Mucosa of stomach (tissue), 1 donor: ENCODE data around the gene UCHL3.
"Not testable (repeated sequence)": the region's sequence is repeated elsewhere in the genome, so short reads cannot be mapped to it uniquely, and the experiment has no call there.

Source experiments
- H3K27me3 ChIP-seq: one replicate; pipeline ENCODE4 v1.7.0; 2013; ENCODE audit warnings: mild to moderate bottlenecking, low read length; ENCODE audit not compliant: control insufficient read depth, insufficient read depth
- H3K36me3 ChIP-seq: one replicate; pipeline ENCODE4 v1.7.0; 2013; ENCODE audit warnings: low read length; ENCODE audit not compliant: control insufficient read depth, insufficient read depth
- H3K4me1 ChIP-seq: one replicate; pipeline ENCODE4 v1.7.0; 2013; ENCODE audit warnings: mild to moderate bottlenecking, low read length; ENCODE audit not compliant: control insufficient read depth, insufficient read depth
- H3K4me3 ChIP-seq: one replicate; pipeline ENCODE4 v1.7.0; 2013; ENCODE audit warnings: low read length
- H3K9ac ChIP-seq: one replicate; pipeline ENCODE4 v1.7.0; 2013; ENCODE audit warnings: mild to moderate bottlenecking, low read length, moderate library complexity
- H3K9me3 ChIP-seq: one replicate; pipeline ENCODE4 v1.7.0; 2013; ENCODE audit warnings: mild to moderate bottlenecking, low read length, moderate library complexity; ENCODE audit not compliant: control insufficient read depth
- donor health status: Pancreatic carcinoma.

Gene UCHL3

GRCh38 chr13:75521956-75522355, 27.6 kb upstream of the UCHL3 start:
- no peaks in the 10 kb centered on the region for H3K27me3 ChIP-seq
- H3K36me3 ChIP-seq = no peaks in the 10 kb centered on the region
- H3K9me3 ChIP-seq = no peaks in the 10 kb centered on the region
- H3K4me1 ChIP-seq = no peaks in the 10 kb centered on the region
- H3K4me3 ChIP-seq = no peak overlapping the region
- no peak overlapping the region for H3K9ac ChIP-seq

DNA sequence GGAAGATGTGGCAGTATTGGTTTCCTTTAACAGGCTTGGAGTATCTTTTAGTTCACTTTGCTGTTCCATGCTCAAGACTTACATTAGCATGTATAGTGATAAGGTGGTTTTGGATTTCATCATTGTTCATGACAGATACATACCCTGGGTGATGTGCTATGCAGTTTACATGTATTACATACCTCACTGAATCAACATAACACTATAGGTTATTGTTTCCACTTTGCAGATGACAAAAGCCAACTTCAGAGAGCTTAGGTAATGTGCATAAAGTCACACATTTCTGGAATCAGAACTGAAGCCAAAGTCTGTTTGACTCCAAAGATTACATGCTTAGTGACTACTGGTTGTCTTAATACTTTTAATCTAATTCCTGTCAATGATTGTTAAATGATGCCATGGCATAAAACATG, 19.0 kb upstream of the UCHL3 start:
- H3K36me3 ChIP-seq = no peaks in the 10 kb centered on the region
- H3K9me3 ChIP-seq = no peaks in the 10 kb centered on the region
- H3K4me3 ChIP-seq = no peak overlapping the region

GRCh38 chr13:75533861-75534260, 15.7 kb upstream of the UCHL3 start:
- H3K9me3 ChIP-seq = no peaks in the 10 kb centered on the region
- H3K4me3 ChIP-seq = no peak overlapping the region
- H3K4me1 ChIP-seq = peaks cover 4% of the 10 kb centered on the region
- H3K27me3 ChIP-seq = no peaks in the 10 kb centered on the region
- H3K36me3 ChIP-seq = no peaks in the 10 kb centered on the region
- no peak overlapping the region for H3K9ac ChIP-seq

More for the DNA sequence above, 19.0 kb upstream of the UCHL3 start:
- Histone ChIP-seq H3K27me3 (no peaks in the 10 kb centered on the region), H3K4me1 (no peaks in the 10 kb centered on the region), H3K9ac (no peak overlapping the region)

DNA sequence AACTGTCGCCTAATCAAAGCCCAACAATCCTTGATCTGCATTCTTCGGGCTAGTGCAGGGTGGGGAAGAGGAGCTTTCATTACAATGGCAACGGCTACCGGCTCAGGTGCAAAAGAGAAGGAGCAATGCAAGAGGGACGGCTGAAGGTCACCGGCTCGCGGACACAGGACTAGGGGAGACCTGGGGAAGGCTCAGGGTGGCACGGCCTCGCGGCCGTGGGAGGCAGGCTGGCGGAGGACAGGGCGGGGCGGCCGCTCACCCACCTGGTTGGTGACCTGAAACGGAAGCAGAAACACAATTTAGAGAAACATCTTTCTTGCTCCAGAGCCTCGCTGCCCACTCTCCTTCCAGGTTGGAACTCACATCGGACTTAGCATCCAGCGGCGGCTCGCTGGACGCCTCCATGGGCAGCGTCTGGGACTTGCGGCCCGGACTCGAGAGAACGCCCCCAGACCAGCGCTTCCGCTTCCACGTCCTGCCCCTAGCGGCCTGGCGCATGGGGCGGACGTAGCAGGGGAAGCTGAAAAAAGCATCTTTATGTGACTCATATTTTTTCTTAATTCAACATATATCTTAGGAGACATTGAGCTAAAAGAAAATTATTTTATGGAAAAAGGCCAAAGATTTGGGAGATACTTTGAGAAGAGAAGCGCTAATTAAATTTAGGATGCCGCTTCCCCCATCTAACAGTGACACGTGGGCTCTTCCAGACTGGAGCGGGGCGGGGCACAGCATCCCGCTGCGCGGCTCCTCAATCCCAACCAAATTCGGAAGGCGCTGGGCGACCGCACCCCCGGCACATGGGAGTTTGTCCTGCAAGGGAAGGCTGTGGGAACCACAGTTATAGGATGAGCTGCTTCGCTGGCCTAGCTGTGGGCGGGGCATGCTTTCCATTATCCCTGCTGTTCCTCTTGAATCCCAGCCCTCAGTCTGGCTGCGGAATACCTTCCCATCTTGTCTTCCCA, 11.9 kb upstream of the UCHL3 start, which contains the start of gene COMMD6:
COMMD6 (minus strand) TSS at position 441 of the 965 bp plus-strand sequence; CDS start at position 405, 36 bp downstream.
- Histone ChIP-seq H3K36me3 (no peaks in the 10 kb centered on the region), H3K4me3 (peak within 1 kb of the TSS; percentile 93), H3K4me1 (peaks cover 4% of the 10 kb centered on the region), H3K9ac (peak within 1 kb of the TSS; percentile 84), H3K27me3 (no peaks in the 10 kb centered on the region), H3K9me3 (no peaks in the 10 kb centered on the region)

- no peaks in the 10 kb centered on the region for H3K27me3 ChIP-seq
These were observed 8.3 kb upstream of the UCHL3 start for GRCh38 chr13:75541287-75541686.

GRCh38 chr13:75541961-75542360, 7.6 kb upstream of the UCHL3 start:
- Histone ChIP-seq H3K9ac (no peak overlapping the region), H3K27me3 (no peaks in the 10 kb centered on the region), H3K4me1 (no peaks in the 10 kb centered on the region), H3K4me3 (no peak overlapping the region), H3K36me3 (no peaks in the 10 kb centered on the region), H3K9me3 (no peaks in the 10 kb centered on the region)

More at GRCh38 chr13:75541287-75541686, 8.3 kb upstream of the UCHL3 start:
- Histone ChIP-seq H3K9me3 (no peaks in the 10 kb centered on the region), H3K9ac (no peak overlapping the region), H3K4me1 (peaks cover 3% of the 10 kb centered on the region), H3K36me3 (no peaks in the 10 kb centered on the region), H3K4me3 (no peak overlapping the region)

DNA sequence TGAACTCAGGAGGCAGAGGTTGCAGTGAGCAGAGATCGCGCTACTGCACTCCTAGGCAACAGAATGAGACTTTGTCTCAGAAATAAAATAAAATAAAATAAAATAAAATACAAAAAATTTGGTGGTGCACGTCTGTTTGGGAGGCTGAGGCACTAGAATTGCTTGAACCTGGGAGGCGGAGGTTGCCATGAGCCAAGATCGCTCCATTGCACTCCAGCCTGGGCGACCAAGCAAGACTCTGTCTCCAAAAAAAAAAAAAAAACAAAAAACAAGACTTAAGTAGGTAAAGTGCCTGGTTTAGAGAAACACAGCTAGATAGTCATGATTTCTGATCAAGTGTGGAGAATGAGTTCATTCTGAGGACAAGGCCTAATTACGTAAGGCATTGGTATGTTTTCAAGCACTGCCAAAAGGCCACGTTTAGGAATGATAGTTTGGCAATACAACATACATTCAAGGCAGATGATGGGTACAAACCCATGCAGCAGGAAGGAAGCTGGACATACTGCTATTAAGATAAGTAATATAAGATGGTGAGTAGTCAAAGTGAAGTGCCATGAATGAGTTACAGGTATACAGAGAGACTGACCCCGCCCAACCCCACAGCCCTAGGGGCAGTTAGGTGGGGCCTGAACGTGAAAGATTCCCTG, 4.8 kb upstream of the UCHL3 start:
- H3K27me3 ChIP-seq = no peaks in the 10 kb centered on the region
- no peak overlapping the region for H3K4me3 ChIP-seq
- H3K4me1 ChIP-seq = peaks cover 3% of the 10 kb centered on the region
- H3K9ac ChIP-seq = no peak overlapping the region
- H3K36me3 ChIP-seq = no peaks in the 10 kb centered on the region
- H3K9me3 ChIP-seq = no peaks in the 10 kb centered on the region

DNA sequence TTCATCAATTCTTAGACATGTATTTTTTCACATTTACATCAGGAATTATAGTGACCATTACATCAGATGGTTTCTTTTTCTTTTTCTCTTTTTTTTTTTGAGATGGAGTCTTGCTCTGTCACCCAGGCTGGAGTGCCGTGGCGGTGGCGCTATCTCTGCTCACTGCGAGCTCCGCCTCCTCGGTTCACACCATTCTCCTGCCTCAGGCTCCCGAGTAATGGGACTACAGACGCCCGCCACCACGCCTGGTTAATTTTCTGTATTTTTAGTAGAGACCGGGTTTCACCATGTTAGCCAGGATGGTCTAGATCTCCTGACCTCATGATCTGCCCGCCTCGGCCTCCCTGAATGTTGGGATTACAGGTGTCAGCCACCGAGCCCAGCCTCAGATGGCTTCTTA, 4.2 kb upstream of the UCHL3 start:
- not testable (repeated sequence) for H3K4me3 ChIP-seq, H3K9me3 ChIP-seq, H3K4me1 ChIP-seq, H3K9ac ChIP-seq, H3K36me3 ChIP-seq, H3K27me3 ChIP-seq

- H3K4me3 ChIP-seq = no peak overlapping the region
- H3K27me3 ChIP-seq = no peaks in the 10 kb centered on the region
- peaks cover 3% of the 10 kb centered on the region for H3K4me1 ChIP-seq
- H3K9ac ChIP-seq = no peak overlapping the region
- no peaks in the 10 kb centered on the region for H3K9me3 ChIP-seq
- H3K36me3 ChIP-seq = no peaks in the 10 kb centered on the region
These were observed 1.7 kb upstream of the UCHL3 start for GRCh38 chr13:75547917-75548316.

DNA sequence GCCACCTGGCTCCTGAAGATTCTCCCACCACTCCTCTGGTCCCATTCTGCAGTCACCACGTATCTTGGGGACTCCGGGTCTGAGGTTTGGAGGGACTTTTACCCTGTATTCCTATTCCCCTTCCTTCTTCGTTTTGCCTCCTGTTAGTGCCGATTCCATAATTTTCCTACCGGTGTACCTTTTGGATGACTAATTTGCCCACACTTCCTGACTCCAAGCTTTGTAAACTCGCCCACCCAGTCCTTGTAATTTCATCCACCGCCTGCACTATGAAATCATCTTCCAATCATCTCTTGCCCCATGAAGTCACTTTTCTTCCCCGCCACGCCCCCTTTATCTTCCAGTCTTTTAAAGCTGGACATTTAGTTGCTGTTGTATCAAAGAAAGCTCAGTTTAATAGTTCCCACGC, 572 bp downstream of the UCHL3 start:
- peak overlapping the region; percentile 75 for H3K4me3 ChIP-seq
- H3K36me3 ChIP-seq = no peaks in the 10 kb centered on the region
- H3K4me1 ChIP-seq = peaks cover 3% of the 10 kb centered on the region
- H3K9ac ChIP-seq = peak overlapping the region; percentile 71
- H3K27me3 ChIP-seq = no peaks in the 10 kb centered on the region
- no peaks in the 10 kb centered on the region for H3K9me3 ChIP-seq

- H3K27me3 ChIP-seq = no peaks in the 10 kb centered on the region
- no peak overlapping the region for H3K4me3 ChIP-seq
- no peaks in the 10 kb centered on the region for H3K4me1 ChIP-seq
- H3K9me3 ChIP-seq = no peaks in the 10 kb centered on the region
- no peak overlapping the region for H3K9ac ChIP-seq
- no peaks in the 10 kb centered on the region for H3K36me3 ChIP-seq
These were observed 4.9 kb downstream of the UCHL3 start for GRCh38 chr13:75554464-75554863.

DNA sequence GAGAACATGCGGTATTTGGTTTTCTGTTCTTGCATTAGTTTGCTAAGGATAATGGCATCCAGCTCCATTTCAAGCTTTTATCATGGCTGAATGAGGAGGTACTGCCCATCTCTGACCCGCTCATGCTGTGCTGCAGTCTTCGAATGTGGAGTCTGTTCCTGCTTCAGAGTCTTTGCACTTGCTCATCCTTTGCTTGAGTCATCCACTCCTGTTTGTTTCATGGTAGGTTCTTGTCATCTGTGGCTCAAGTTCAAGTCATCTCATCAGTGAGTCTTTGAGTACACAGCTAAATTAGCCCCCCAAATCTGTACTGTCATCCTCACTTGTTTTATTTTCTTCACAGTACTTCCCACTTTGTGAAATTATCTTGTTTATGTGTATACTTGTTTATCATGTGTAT, 5.4 kb downstream of the UCHL3 start:
- H3K9me3 ChIP-seq = no peaks in the 10 kb centered on the region
- no peak overlapping the region for H3K4me3 ChIP-seq
- no peaks in the 10 kb centered on the region for H3K4me1 ChIP-seq
- H3K9ac ChIP-seq = no peak overlapping the region
- no peaks in the 10 kb centered on the region for H3K27me3 ChIP-seq
- H3K36me3 ChIP-seq = no peaks in the 10 kb centered on the region
